HL-60 (cell line): ENCODE results near the gene NODAL.

Experiments used
- POLR2AphosphoS5 ChIP-seq: IDR thresholded peaks from 2 replicates; pipeline ENCODE4 v1.6.1; 2012; ENCODE audit warnings: low read depth
- TF ChIP-seq, protein P1 (sequence below): IDR thresholded peaks from one replicate; pipeline ENCODE4 v1.5.1; 2011; ENCODE audit warnings: low read length, control low read depth, inconsistent platforms; ENCODE audit not compliant: insufficient read depth
- TF ChIP-seq, protein P2 (sequence below): IDR thresholded peaks from 2 replicates; pipeline ENCODE4 v1.6.1; 2012; ENCODE audit warnings: low read depth; ENCODE audit not compliant: insufficient replicate concordance

DNA sequence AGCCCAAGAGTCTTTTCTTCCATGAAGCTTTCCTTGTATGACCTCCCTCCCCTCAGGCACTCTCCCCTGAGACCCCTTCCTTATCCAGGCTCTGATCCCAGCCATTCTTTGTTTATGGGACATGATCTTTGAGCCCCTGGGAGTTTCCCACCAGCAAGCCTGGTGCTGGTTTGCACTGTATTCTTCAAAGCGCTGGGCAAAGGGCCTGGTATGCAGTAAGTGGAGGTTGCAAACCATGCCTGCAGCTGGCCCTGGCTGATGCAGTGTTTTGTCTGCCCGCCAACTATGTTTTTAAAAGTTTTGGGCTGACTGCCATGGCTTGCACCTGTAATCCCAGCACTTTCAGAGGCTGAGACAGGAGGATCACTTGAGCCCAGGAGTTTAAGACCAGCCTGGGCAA lies 6.8 kb upstream of the NODAL start:
- TF ChIP-seq, protein P1, sequence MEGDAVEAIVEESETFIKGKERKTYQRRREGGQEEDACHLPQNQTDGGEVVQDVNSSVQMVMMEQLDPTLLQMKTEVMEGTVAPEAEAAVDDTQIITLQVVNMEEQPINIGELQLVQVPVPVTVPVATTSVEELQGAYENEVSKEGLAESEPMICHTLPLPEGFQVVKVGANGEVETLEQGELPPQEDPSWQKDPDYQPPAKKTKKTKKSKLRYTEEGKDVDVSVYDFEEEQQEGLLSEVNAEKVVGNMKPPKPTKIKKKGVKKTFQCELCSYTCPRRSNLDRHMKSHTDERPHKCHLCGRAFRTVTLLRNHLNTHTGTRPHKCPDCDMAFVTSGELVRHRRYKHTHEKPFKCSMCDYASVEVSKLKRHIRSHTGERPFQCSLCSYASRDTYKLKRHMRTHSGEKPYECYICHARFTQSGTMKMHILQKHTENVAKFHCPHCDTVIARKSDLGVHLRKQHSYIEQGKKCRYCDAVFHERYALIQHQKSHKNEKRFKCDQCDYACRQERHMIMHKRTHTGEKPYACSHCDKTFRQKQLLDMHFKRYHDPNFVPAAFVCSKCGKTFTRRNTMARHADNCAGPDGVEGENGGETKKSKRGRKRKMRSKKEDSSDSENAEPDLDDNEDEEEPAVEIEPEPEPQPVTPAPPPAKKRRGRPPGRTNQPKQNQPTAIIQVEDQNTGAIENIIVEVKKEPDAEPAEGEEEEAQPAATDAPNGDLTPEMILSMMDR = no peak
- TF ChIP-seq POLR2AphosphoS5 = no peak
- TF ChIP-seq, protein P2, sequence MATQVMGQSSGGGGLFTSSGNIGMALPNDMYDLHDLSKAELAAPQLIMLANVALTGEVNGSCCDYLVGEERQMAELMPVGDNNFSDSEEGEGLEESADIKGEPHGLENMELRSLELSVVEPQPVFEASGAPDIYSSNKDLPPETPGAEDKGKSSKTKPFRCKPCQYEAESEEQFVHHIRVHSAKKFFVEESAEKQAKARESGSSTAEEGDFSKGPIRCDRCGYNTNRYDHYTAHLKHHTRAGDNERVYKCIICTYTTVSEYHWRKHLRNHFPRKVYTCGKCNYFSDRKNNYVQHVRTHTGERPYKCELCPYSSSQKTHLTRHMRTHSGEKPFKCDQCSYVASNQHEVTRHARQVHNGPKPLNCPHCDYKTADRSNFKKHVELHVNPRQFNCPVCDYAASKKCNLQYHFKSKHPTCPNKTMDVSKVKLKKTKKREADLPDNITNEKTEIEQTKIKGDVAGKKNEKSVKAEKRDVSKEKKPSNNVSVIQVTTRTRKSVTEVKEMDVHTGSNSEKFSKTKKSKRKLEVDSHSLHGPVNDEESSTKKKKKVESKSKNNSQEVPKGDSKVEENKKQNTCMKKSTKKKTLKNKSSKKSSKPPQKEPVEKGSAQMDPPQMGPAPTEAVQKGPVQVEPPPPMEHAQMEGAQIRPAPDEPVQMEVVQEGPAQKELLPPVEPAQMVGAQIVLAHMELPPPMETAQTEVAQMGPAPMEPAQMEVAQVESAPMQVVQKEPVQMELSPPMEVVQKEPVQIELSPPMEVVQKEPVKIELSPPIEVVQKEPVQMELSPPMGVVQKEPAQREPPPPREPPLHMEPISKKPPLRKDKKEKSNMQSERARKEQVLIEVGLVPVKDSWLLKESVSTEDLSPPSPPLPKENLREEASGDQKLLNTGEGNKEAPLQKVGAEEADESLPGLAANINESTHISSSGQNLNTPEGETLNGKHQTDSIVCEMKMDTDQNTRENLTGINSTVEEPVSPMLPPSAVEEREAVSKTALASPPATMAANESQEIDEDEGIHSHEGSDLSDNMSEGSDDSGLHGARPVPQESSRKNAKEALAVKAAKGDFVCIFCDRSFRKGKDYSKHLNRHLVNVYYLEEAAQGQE = no peak
